H1 (cell line): ENCODE measurements around the gene SLC9A3. TPM values are rescaled to one million over a fixed set of nuclear protein-coding genes. Genes with fewer than 3 reads are reported as not detected.
A peak's percentile ranks its signal among the peaks of the same experiment; 100 is the strongest.

Experiments
- CTCF ChIA-PET: fragments of 300-600 bp; sonication (Branson Sonifier 250); formaldehyde crosslinking; loops from one replicate; lab custom pipeline; 2021; ENCODE audit not compliant: partially characterized antibody; lab: Charles Lee
- POLR2A ChIA-PET: fragments of 300-600 bp; sonication (Branson Sonifier 250); formaldehyde crosslinking; loops from one replicate; lab custom pipeline; 2021; ENCODE audit warnings: inconsistent platforms; ENCODE audit not compliant: partially characterized antibody; lab: Charles Lee
- DNase-seq, 2 experiments: peaks; one replicate each; pipeline versions ENCODE4 v3.0.0 to v3.0.0-alpha.2; 2010 to 2022; ENCODE audit warnings: low spot score in 2 of 2, low read depth in 1 of 2, mixed read lengths in 1 of 2
- FAIRE-seq: peaks from 2 replicates; lab custom pipeline; 2011; peaks lifted over from hg19 to GRCh38; lab: Jason Lieb, UNC
- H2AFZ ChIP-seq: 2 replicates; pipeline ENCODE4 v1.8.1; 2012; ENCODE audit warnings: low read length, inconsistent platforms
- H2AK5ac ChIP-seq: 2 replicates; pipeline ENCODE4 v1.6.1; 2013; ENCODE audit warnings: low read depth, low read length
- H2BK120ac ChIP-seq: replicated peaks from 2 replicates; pipeline ENCODE3; 2013; ENCODE audit warnings: low read depth, low read length, inconsistent platforms
- H2BK12ac ChIP-seq: 2 replicates; pipeline ENCODE4 v1.6.1; 2013; ENCODE audit warnings: low read depth, low read length
- H2BK15ac ChIP-seq: 2 replicates; pipeline ENCODE4 v1.6.1; 2013; ENCODE audit warnings: low read length
- H2BK20ac ChIP-seq: 2 replicates; pipeline ENCODE4 v1.6.1; 2013; ENCODE audit warnings: low read length
- H2BK5ac ChIP-seq: 2 replicates; pipeline ENCODE4 v1.6.1; 2013; ENCODE audit warnings: low read depth, low read length
- H3K14ac ChIP-seq: 2 replicates; pipeline ENCODE4 v1.6.1; 2013; ENCODE audit warnings: inconsistent platforms; ENCODE audit not compliant: insufficient read length
- H3K18ac ChIP-seq: 2 replicates; pipeline ENCODE4 v1.6.1; 2013; ENCODE audit warnings: low read length; ENCODE audit errors: extremely low read depth
- H3K23ac ChIP-seq: 2 replicates; pipeline ENCODE4 v1.6.1; 2013; ENCODE audit warnings: inconsistent platforms; ENCODE audit not compliant: insufficient read length
- H3K23me2 ChIP-seq: 2 replicates; pipeline ENCODE4 v1.6.1; 2013; ENCODE audit warnings: low read depth, low read length
- H3K27ac ChIP-seq: 2 replicates; pipeline ENCODE4 v1.6.1; 2011; ENCODE audit warnings: low read depth, low read length, inconsistent platforms
- H3K27me3 ChIP-seq, 4 experiments: replicated peaks in 1 of 4; 1 replicate in 1 of 4; 2 replicates in 3 of 4; pipeline versions ENCODE4 v1.6.1 to v1.8.1; 2011 to 2013; ENCODE audit warnings: low read length in 3 of 4, mild to moderate bottlenecking in 3 of 4, inconsistent platforms in 2 of 4, mixed read lengths in 2 of 4, moderate library complexity in 1 of 4; ENCODE audit not compliant: control insufficient read depth in 3 of 4, insufficient read depth in 3 of 4; ENCODE audit errors: extremely low read depth in 1 of 4
- H3K36me3 ChIP-seq, 4 experiments: 2 replicates each; pipeline versions ENCODE4 v1.6.1 to v1.8.1; 2011 to 2013; ENCODE audit warnings: mild to moderate bottlenecking in 4 of 4, low read length in 3 of 4, moderate library complexity in 2 of 4, control low read depth in 1 of 4, inconsistent platforms in 1 of 4; ENCODE audit not compliant: insufficient read depth in 4 of 4, control insufficient read depth in 2 of 4
- H3K4ac ChIP-seq: replicated peaks from 2 replicates; pipeline ENCODE3; 2013; ENCODE audit warnings: low read length, low read depth, mixed read lengths, inconsistent platforms; ENCODE audit not compliant: insufficient read length
- H3K4me1 ChIP-seq, 4 experiments: replicated peaks in 1 of 4; 1 replicate in 1 of 4; 2 replicates in 3 of 4; pipeline versions ENCODE4 v1.6.1 to v1.8.1; 2011 to 2013; ENCODE audit warnings: low read length in 3 of 4, inconsistent platforms in 2 of 4, mixed read lengths in 1 of 4; ENCODE audit not compliant: insufficient read depth in 4 of 4, control insufficient read depth in 3 of 4
- H3K4me2 ChIP-seq, 2 experiments: 2 replicates each; pipeline versions ENCODE4 v1.6.1 to v1.8.1; 2011 to 2013; ENCODE audit warnings: low read depth in 2 of 2, low read length in 2 of 2, control low read depth in 1 of 2, inconsistent platforms in 1 of 2, mild to moderate bottlenecking in 1 of 2; ENCODE audit not compliant: insufficient read depth in 1 of 2
- H3K4me3 ChIP-seq, 4 experiments: fragments of 200-600, 300-600 bp in 1 of 4; sonication (generic), shearing (Covaris generic), sonication (Bioruptor Twin) in 1 of 4; 2 replicates each; pipeline versions ENCODE4 v1.5.1 to v1.8.1; 2011 to 2016; ENCODE audit warnings: low read length in 4 of 4, low read depth in 3 of 4, control low read depth in 2 of 4, inconsistent platforms in 2 of 4, mild to moderate bottlenecking in 2 of 4, mixed read lengths in 1 of 4, moderate library complexity in 1 of 4; ENCODE audit not compliant: insufficient read depth in 2 of 4; ENCODE audit errors: extremely low read depth in 1 of 4
- H3K56ac ChIP-seq: replicated peaks from 2 replicates; pipeline ENCODE3; 2013; ENCODE audit warnings: low read depth, mild to moderate bottlenecking, mixed read lengths, low read length, inconsistent platforms; ENCODE audit not compliant: insufficient read length
- H3K79me1 ChIP-seq: 2 replicates; pipeline ENCODE4 v1.6.1; 2013; ENCODE audit warnings: low read depth, low read length, control low read depth
- H3K79me2 ChIP-seq, 2 experiments: 2 replicates each; pipeline versions ENCODE4 v1.6.1 to v1.8.1; 2012 to 2013; ENCODE audit warnings: low read length in 2 of 2, mild to moderate bottlenecking in 2 of 2, inconsistent platforms in 1 of 2; ENCODE audit not compliant: insufficient read depth in 2 of 2, control insufficient read depth in 1 of 2
- H3K9ac ChIP-seq, 4 experiments: replicated peaks in 1 of 4; 1 replicate in 1 of 4; 2 replicates in 3 of 4; pipeline versions ENCODE4 v1.6.1 to v1.8.1; 2011 to 2013; ENCODE audit warnings: low read depth in 3 of 4, low read length in 3 of 4, control low read depth in 2 of 4, mild to moderate bottlenecking in 2 of 4, moderate library complexity in 2 of 4, inconsistent platforms in 1 of 4; ENCODE audit errors: extremely low read depth in 1 of 4
- H3K9me3 ChIP-seq, 2 experiments: 2 replicates each; pipeline versions ENCODE4 v1.6.1 to v1.8.1; 2012 to 2013; ENCODE audit warnings: mild to moderate bottlenecking in 2 of 2, moderate library complexity in 2 of 2, control low read depth in 1 of 2, inconsistent platforms in 1 of 2, low read depth in 1 of 2, low read length in 1 of 2, mixed read lengths in 1 of 2; ENCODE audit not compliant: insufficient read depth in 2 of 2
- H4K20me1 ChIP-seq, 2 experiments: replicated peaks in 1 of 2; 2 replicates each; pipeline versions ENCODE3 to v1.8.1; 2011 to 2013; ENCODE audit warnings: inconsistent platforms in 2 of 2, low read length in 2 of 2, mild to moderate bottlenecking in 1 of 2; ENCODE audit not compliant: insufficient read depth in 2 of 2, control insufficient read depth in 1 of 2
- H4K5ac ChIP-seq: 2 replicates; pipeline ENCODE4 v1.6.1; 2013; ENCODE audit warnings: low read length, low read depth, mixed read lengths, inconsistent platforms; ENCODE audit not compliant: insufficient read length
- H4K8ac ChIP-seq: 2 replicates; pipeline ENCODE4 v1.8.0; 2013; ENCODE audit warnings: mild to moderate bottlenecking, moderate library complexity, low read length, inconsistent platforms; ENCODE audit not compliant: insufficient read depth; ENCODE audit errors: extremely low read depth
- H4K91ac ChIP-seq: replicated peaks from 2 replicates; pipeline ENCODE3; 2013; ENCODE audit warnings: low read length, mixed read lengths, inconsistent platforms; ENCODE audit not compliant: insufficient read length
- ATF2 ChIP-seq: IDR thresholded peaks from 2 replicates; pipeline ENCODE4 v1.6.1; 2012; ENCODE audit warnings: low read length, inconsistent platforms
- ATF3 ChIP-seq: IDR thresholded peaks from 2 replicates; pipeline ENCODE4 v1.6.1; 2011; ENCODE audit warnings: low read depth, mild to moderate bottlenecking, low read length; ENCODE audit not compliant: insufficient read depth
- CTBP2 ChIP-seq: IDR thresholded peaks from 2 replicates; pipeline ENCODE4 v1.7.0; 2011; ENCODE audit warnings: borderline replicate concordance, mild to moderate bottlenecking, moderate library complexity, mixed read lengths, low read length; ENCODE audit not compliant: insufficient read depth, insufficient read length
- GABPA ChIP-seq: IDR thresholded peaks from 2 replicates; pipeline ENCODE4 v1.6.1; 2011; ENCODE audit warnings: mild to moderate bottlenecking, low read length, moderate library complexity, borderline replicate concordance; ENCODE audit not compliant: insufficient read depth
- NRF1 ChIP-seq: IDR thresholded peaks from 2 replicates; pipeline ENCODE4 v1.6.1; 2011; ENCODE audit warnings: mild to moderate bottlenecking, low read depth, low read length, improper control_type of control experiment
- SP2 ChIP-seq: IDR thresholded peaks from 2 replicates; pipeline ENCODE4 v1.6.1; 2012; ENCODE audit warnings: mild to moderate bottlenecking, low read length, inconsistent platforms
- SUZ12 ChIP-seq: fragments of 200-600 bp; sonication (generic); IDR thresholded peaks from 2 replicates; pipeline ENCODE4 v1.6.1; 2012; ENCODE audit warnings: mild to moderate bottlenecking, inconsistent platforms, low read length, moderate library complexity, mixed read lengths
- USF2 ChIP-seq: IDR thresholded peaks from 2 replicates; pipeline ENCODE4 v1.6.1; 2011; ENCODE audit warnings: low read length, improper control_type of control experiment
- WGBS, 2 experiments: shearing (Covaris generic) in 1 of 2; methylation state at CpG; one replicate each; pipeline versions ENCODE4 v1.1.6 to v1.1.7; 2013 to 2015; ENCODE audit warnings: low lambda C conversion rate in 2 of 2, mixed read lengths in 2 of 2, inconsistent platforms in 1 of 2, low coverage in 1 of 2, missing lambda C conversion rate in 1 of 2; ENCODE audit not compliant: insufficient replicate concordance in 2 of 2, insufficient coverage in 1 of 2, insufficient read length in 1 of 2; ENCODE audit errors: extremely low coverage in 1 of 2, missing lambda C conversion rate in 1 of 2; 5-methylcytosine and 5-hydroxymethylcytosine counted together
- polyA plus RNA-seq, 7 experiments: library from polyadenylated mRNA; depleted of rRNA in 3 of 7; stranded (reverse) in 5 of 7; unstranded in 2 of 7; fragments of >200 nt in 5 of 7; fragments of 200-250 nt in 2 of 7; gene quantifications; 1 replicate in 5 of 7; 2 replicates in 1 of 7; 4 replicates in 1 of 7; pipeline versions ENCODE4 v1.2.1 to v1.2.3, GENCODE V29; 2011 to 2013; ENCODE audit warnings: missing spikeins in 2 of 7, mixed read lengths in 2 of 7
- total RNA-seq: library from RNA; stranded (reverse); fragmentation: NEBNext Ultra II Directional; extraction: Animal tissue kit (Norgen Biotek cat#: 25700); gene quantifications from 2 replicates; pipeline ENCODE4 v1.2.1, GENCODE V29; 2021

The SLC9A3 gene
- total and polyA plus RNA-seq, 2 of the 8 experiments (the other 6 are each of a cell fraction or from before 2014, with no cell fraction given): 0.95 to 1.0 TPM

- Histone ChIP-seq H3K56ac (no peak overlapping the region), H3K4me2 (no peak overlapping the region), H3K4ac (no peak overlapping the region), H3K9me3 (no peaks in the 10 kb centered on the region), H3K18ac (no peak overlapping the region), H3K14ac (no peak overlapping the region), H3K79me2 (no peaks in the 10 kb centered on the region), H3K27me3 (peaks cover 0 to 4% (median 1%) of the 10 kb centered on the region in 4 experiments; a peak in 4 of 7 replicates), H2BK5ac (no peak overlapping the region), H4K91ac (no peak overlapping the region), H4K20me1 (peaks cover 0 to 3% of the 10 kb centered on the region in 2 experiments), H2AFZ (no peak overlapping the region), H3K27ac (no peak overlapping the region), H4K5ac (no peak overlapping the region), H2BK120ac (no peak overlapping the region), H3K36me3 (no peaks in the 10 kb centered on the region), H2BK15ac (no peak overlapping the region), H3K23me2 (no peaks in the 10 kb centered on the region), H2BK12ac (0 out of 2 replicates have a peak overlapping the region, but pooled peaks have one; percentile 63), H3K9ac (no peak overlapping the region), H3K4me1 (peaks cover 0 to 5% (median 0%) of the 10 kb centered on the region in 4 experiments; a peak in 2 of 7 replicates), H3K23ac (no peak overlapping the region), H2BK20ac (no peak overlapping the region), H4K8ac (no peak overlapping the region), H3K79me1 (no peaks in the 10 kb centered on the region), H2AK5ac (no peak overlapping the region), H3K4me3 (no peak overlapping the region)
- no peak for FAIRE-seq
- ChIA-PET CTCF (no interaction called here), POLR2A (no interaction called here)
- no peak for DNase-seq
- WGBS, 2 experiments: 84% methylated on average over 24 of the region's 27 CpGs; no CpG with 5 or more reads in 1 of the 2 experiments
- TF ChIP-seq CTBP2: no peak
- no peak for TF ChIP-seq SP2
- no peak for TF ChIP-seq NRF1
- no peak for TF ChIP-seq GABPA
- no peak for TF ChIP-seq ATF3
- TF ChIP-seq SUZ12: no peak
- TF ChIP-seq ATF2: no peak
- no peak for TF ChIP-seq USF2
Measured at GRCh38 chr5:535846-536698, 11.8 kb upstream of the SLC9A3 start.
